Esophagus muscularis mucosa (tissue), 4 donors: Measurements from ENCODE around the gene TMX4. TPM values are rescaled to one million over a fixed set of nuclear protein-coding genes. Genes with fewer than 3 reads are reported as not detected.

Experiments used
- DNase-seq: peaks from one replicate; pipeline ENCODE4 v3.0.0-alpha.2; 2017; ENCODE audit errors: extremely low spot score
- H3K27ac ChIP-seq, 4 donors: fragments of 200-600 bp; sonication (generic); replicated peaks in 1 of 4; 1 replicate in 3 of 4; 2 replicates in 1 of 4; pipeline ENCODE4 v1.5.1; 2016 to 2019; ENCODE audit warnings: mild to moderate bottlenecking in 1 of 4
- H3K27me3 ChIP-seq, 4 donors: fragments of 200-600 bp; sonication (generic); one replicate each; pipeline versions ENCODE4 v1.5.1 to v1.6.0; 2016 to 2019
- H3K36me3 ChIP-seq, 4 donors: fragments of 200-600 bp; sonication (generic); one replicate each; pipeline ENCODE4 v1.5.1; 2016 to 2019
- H3K4me1 ChIP-seq, 4 donors: fragments of 200-600 bp; sonication (generic); one replicate each; pipeline ENCODE4 v1.5.1; 2016 to 2019
- H3K4me3 ChIP-seq, 4 donors: fragments of 200-600 bp; sonication (generic); 1 replicate in 2 of 4; 2 replicates in 2 of 4; pipeline ENCODE4 v1.5.1; 2016 to 2019; ENCODE audit warnings: mild to moderate bottlenecking in 4 of 4, moderate library complexity in 1 of 4
- H3K9me3 ChIP-seq, 4 donors: fragments of 200-600 bp; sonication (generic); 1 replicate in 3 of 4; 2 replicates in 1 of 4; pipeline ENCODE4 v1.5.1; 2016 to 2019
- CTCF ChIP-seq, 3 experiments: fragments of 200-600 bp in 2 of 3; fragments of 450-650 bp in 1 of 3; sonication (generic) in 2 of 3; IDR thresholded peaks; one replicate each; pipeline ENCODE4 v1.5.1; 2017 to 2019; ENCODE audit warnings: antibody characterized with exemption in 3 of 3, mild to moderate bottlenecking in 2 of 3, moderate library complexity in 1 of 3
- EP300 ChIP-seq: sonication (generic); formaldehyde crosslinking; IDR thresholded peaks from one replicate; pipeline ENCODE4 v1.6.1; 2017; ENCODE audit warnings: antibody characterized with exemption
- POLR2A ChIP-seq: fragments of 450-650 bp; IDR thresholded peaks from one replicate; pipeline ENCODE4 v1.6.1; 2017; ENCODE audit warnings: antibody characterized with exemption, moderate library complexity, mild to moderate bottlenecking, low read depth
- POLR2AphosphoS5 ChIP-seq, 2 donors: sonication (generic); formaldehyde crosslinking; IDR thresholded peaks; one replicate each; pipeline ENCODE4 v1.6.1; 2017; ENCODE audit warnings: antibody characterized with exemption in 2 of 2
- WGBS: methylation state at CpG from one replicate; pipeline ENCODE4 v1.1.5; 2018; 5-methylcytosine and 5-hydroxymethylcytosine counted together
- intact Hi-C: fragments of 100-400 bp; cut with DNase I; formaldehyde crosslinking; loops from one replicate; pipeline ENCODE4 v1.15.1; 2023
- total RNA-seq, 4 donors: library from RNA; depleted of rRNA; stranded (reverse); fragments of >200 nt; gene quantifications; one replicate each; pipeline versions ENCODE4 v1.1.0 to v1.2.1, GENCODE V29; 2016

TMX4 gene
- 10 to 100 TPM; 48.1 to 70.6 (median 56.9) TPM for total RNA-seq

GRCh38 chr20:8019246-8019997 lies at the start of gene TMX4:
Gene TMX4, minus strand, starts transcription at chr20:8019761. Its CDS starts 148 bp downstream, at chr20:8019613.
- no peaks in the 10 kb centered on the region for H3K9me3 ChIP-seq
- peak; percentile 99 for DNase-seq
- H3K27me3 ChIP-seq = no peaks in the 10 kb centered on the region
- intact Hi-C loops = no loop called here
- 0% methylated on average over 6 of the region's 83 CpGs for WGBS
- peak within 1 kb of the TSS; percentile 94 to 99 (median 98) for H3K27ac ChIP-seq
- H3K36me3 ChIP-seq = no peaks in the 10 kb centered on the region
- H3K4me3 ChIP-seq = peak within 1 kb of the TSS; percentile 81 to 97 (median 91)
- TF ChIP-seq EP300 (no peak), POLR2A (peak; percentile 83), CTCF (IDR thresholded peaks at IDR 0.05) (peak in 2 of 3 experiments; percentile 37 to 69), POLR2AphosphoS5 (IDR thresholded peaks at IDR 0.05) (peak; percentile 97 to 98)
- peaks cover 11 to 55% (median 45%) of the 10 kb centered on the region in 4 donors for H3K4me1 ChIP-seq

- Histone ChIP-seq H3K4me1 (peaks cover 0 to 22% (median 21%) of the 10 kb centered on the region in 4 donors), H3K36me3 (no peaks in the 10 kb centered on the region), H3K9me3 (no peaks in the 10 kb centered on the region), H3K27me3 (no peaks in the 10 kb centered on the region), H3K4me3 (no peak overlapping the region), H3K27ac (no peak overlapping the region)
- intact Hi-C loops = no loop called here
- 77% methylated on average over 5 of the region's 5 CpGs for WGBS
- no peak for DNase-seq
- TF ChIP-seq CTCF (IDR thresholded peaks at IDR 0.05) = no peak
- no peak for TF ChIP-seq EP300
- TF ChIP-seq POLR2A = no peak
- TF ChIP-seq POLR2AphosphoS5 (IDR thresholded peaks at IDR 0.05) = no peak
Observed at GRCh38 chr20:8067082-8067481, 47.5 kb upstream of the TMX4 start.

GRCh38 chr20:8066662-8067061 lies 47.1 kb upstream of the TMX4 start:
- no peaks in the 10 kb centered on the region for H3K36me3 ChIP-seq
- no peak overlapping the region for H3K4me3 ChIP-seq
- H3K4me1 ChIP-seq = peaks cover 0 to 26% (median 25%) of the 10 kb centered on the region in 4 donors
- H3K27ac ChIP-seq = no peak overlapping the region
- TF ChIP-seq POLR2A (no peak), POLR2AphosphoS5 (IDR thresholded peaks at IDR 0.05) (no peak), CTCF (IDR thresholded peaks at IDR 0.05) (no peak), EP300 (no peak)
- WGBS = 91% methylated on average over 2 of the region's 2 CpGs
- intact Hi-C loops = no loop called here
- no peaks in the 10 kb centered on the region for H3K27me3 ChIP-seq
- DNase-seq = no peak
- H3K9me3 ChIP-seq = no peaks in the 10 kb centered on the region

GRCh38 chr20:8065691-8066090 lies 46.1 kb upstream of the TMX4 start:
- Histone ChIP-seq H3K36me3 (no peaks in the 10 kb centered on the region), H3K27me3 (no peaks in the 10 kb centered on the region), H3K4me1 (peaks cover 0 to 36% (median 34%) of the 10 kb centered on the region in 4 donors), H3K27ac (no peak overlapping the region), H3K9me3 (no peaks in the 10 kb centered on the region), H3K4me3 (no peak overlapping the region)
- no peak for DNase-seq
- 89% methylated on average over 2 of the region's 2 CpGs for WGBS
- TF ChIP-seq POLR2AphosphoS5 (IDR thresholded peaks at IDR 0.05) (no peak), CTCF (IDR thresholded peaks at IDR 0.05) (no peak), POLR2A (no peak), EP300 (no peak)
- intact Hi-C loops = no loop called here
